ENCODE data around the gene PLSCR4. TPM values are rescaled to one million over a fixed set of nuclear protein-coding genes. Genes with fewer than 3 reads are reported as not detected.
"Not testable (repeated sequence)": the region's sequence is repeated elsewhere in the genome, so short reads cannot be mapped to it uniquely, and the experiment has no call there.

Gene PLSCR4
- total RNA-seq, 1 donor from 2014 or later, result 11.3 TPM

- no peak for DNase-seq (ENCODE audit: low spot score)
- Mint-ChIP-seq H3K4me3 (ENCODE audit: unreplicated experiment) (no peak overlapping the region), H3K27me3 (ENCODE audit: unreplicated experiment) (no peaks in the 10 kb centered on the region), H3K36me3 (ENCODE audit: low read depth, unreplicated experiment) (no peaks in the 10 kb centered on the region), H3K4me1 (ENCODE audit: unreplicated experiment) (peaks cover 17% of the 10 kb centered on the region), H3K9me3 (ENCODE audit: unreplicated experiment) (no peaks in the 10 kb centered on the region), H3K27ac (ENCODE audit: unreplicated experiment) (no peak overlapping the region)
- no peak for TF ChIP-seq CTCF (IDR thresholded peaks at IDR 0.05; ENCODE audit: unreplicated experiment)
Measured at GRCh38 chr3:146226881-146227280, 24.0 kb downstream of the PLSCR4 start.

GRCh38 chr3:146225458-146225857 is 25.4 kb downstream of the PLSCR4 start:
- DNase-seq (ENCODE audit: low spot score); H3K27me3 Mint-ChIP-seq (ENCODE audit: unreplicated experiment); H3K9me3 Mint-ChIP-seq (ENCODE audit: unreplicated experiment); H3K27ac Mint-ChIP-seq (ENCODE audit: unreplicated experiment); H3K4me3 Mint-ChIP-seq (ENCODE audit: unreplicated experiment); H3K36me3 Mint-ChIP-seq (ENCODE audit: low read depth, unreplicated experiment): not testable (repeated sequence)
- H3K4me1 Mint-ChIP-seq (ENCODE audit: unreplicated experiment), result peaks cover 19% of the 10 kb centered on the region

GRCh38 chr3:146223401-146224373 is 27.2 kb downstream of the PLSCR4 start:
- no peak overlapping the region for H3K4me3 Mint-ChIP-seq (ENCODE audit: unreplicated experiment)
- TF ChIP-seq CTCF (IDR thresholded peaks at IDR 0.05; ENCODE audit: unreplicated experiment), result no peak
- H3K9me3 Mint-ChIP-seq (ENCODE audit: unreplicated experiment), result no peaks in the 10 kb centered on the region
- DNase-seq (ENCODE audit: low spot score), result no peak
- peaks cover 20% of the 10 kb centered on the region for H3K4me1 Mint-ChIP-seq (ENCODE audit: unreplicated experiment)
- no peaks in the 10 kb centered on the region for H3K27me3 Mint-ChIP-seq (ENCODE audit: unreplicated experiment)
- H3K27ac Mint-ChIP-seq (ENCODE audit: unreplicated experiment), result no peak overlapping the region
- H3K36me3 Mint-ChIP-seq (ENCODE audit: low read depth, unreplicated experiment), result no peaks in the 10 kb centered on the region

GRCh38 chr3:146222204-146223046 is 28.5 kb downstream of the PLSCR4 start:
- H3K27me3 Mint-ChIP-seq (ENCODE audit: unreplicated experiment), result no peaks in the 10 kb centered on the region
- H3K27ac Mint-ChIP-seq (ENCODE audit: unreplicated experiment), result peak overlapping the region; percentile 44
- no peak for TF ChIP-seq CTCF (IDR thresholded peaks at IDR 0.05; ENCODE audit: unreplicated experiment)
- H3K4me1 Mint-ChIP-seq (ENCODE audit: unreplicated experiment), result peaks cover 25% of the 10 kb centered on the region
- no peaks in the 10 kb centered on the region for H3K36me3 Mint-ChIP-seq (ENCODE audit: low read depth, unreplicated experiment)
- peak; percentile 5 for DNase-seq (ENCODE audit: low spot score)
- H3K4me3 Mint-ChIP-seq (ENCODE audit: unreplicated experiment), result no peak overlapping the region
- no peaks in the 10 kb centered on the region for H3K9me3 Mint-ChIP-seq (ENCODE audit: unreplicated experiment)

GRCh38 chr3:146221276-146221675 is 29.6 kb downstream of the PLSCR4 start:
- H3K4me1 Mint-ChIP-seq (ENCODE audit: unreplicated experiment), result peaks cover 25% of the 10 kb centered on the region
- no peaks in the 10 kb centered on the region for H3K9me3 Mint-ChIP-seq (ENCODE audit: unreplicated experiment)
- H3K27me3 Mint-ChIP-seq (ENCODE audit: unreplicated experiment), result no peaks in the 10 kb centered on the region
- H3K4me3 Mint-ChIP-seq (ENCODE audit: unreplicated experiment), result no peak overlapping the region
- TF ChIP-seq CTCF (IDR thresholded peaks at IDR 0.05; ENCODE audit: unreplicated experiment), result no peak
- no peak overlapping the region for H3K27ac Mint-ChIP-seq (ENCODE audit: unreplicated experiment)
- no peaks in the 10 kb centered on the region for H3K36me3 Mint-ChIP-seq (ENCODE audit: low read depth, unreplicated experiment)
- no peak for DNase-seq (ENCODE audit: low spot score)
